ENCODE results near the gene TMEM267. TPM values are rescaled to one million over a fixed set of nuclear protein-coding genes. Genes with fewer than 3 reads are reported as not detected.

TMEM267 gene
- total RNA-seq, 3 donors from 2014 or later (not counting 1 experiment from before 2014, with no cell fraction given) = 7.2 to 12.8 (median 8.8) TPM

GRCh38 chr5:43497311-43498104 lies 13.8 kb upstream of the TMEM267 start:
- no peak for TF ChIP-seq CTCF (IDR thresholded peaks at IDR 0.05)
- Mint-ChIP-seq H3K36me3 (no peaks in the 10 kb centered on the region), H3K27ac (no peak overlapping the region), H3K9me3 (no peaks in the 10 kb centered on the region), H3K4me3 (no peak overlapping the region), H3K4me1 (no peaks in the 10 kb centered on the region), H3K27me3 (ENCODE audit: low read depth in 2 of 2) (no peaks in the 10 kb centered on the region)
- Histone ChIP-seq H3K9me3 (ENCODE audit: control insufficient read depth, insufficient read depth, low read length) (no peaks in the 10 kb centered on the region), H3K27me3 (ENCODE audit: control insufficient read depth, insufficient read depth, low read length) (no peaks in the 10 kb centered on the region), H3K4me1 (ENCODE audit: control insufficient read depth, insufficient read depth, low read length) (no peaks in the 10 kb centered on the region), H3K36me3 (ENCODE audit: control insufficient read depth, insufficient read depth, low read length) (no peaks in the 10 kb centered on the region), H3K27ac (ENCODE audit: low read length) (no peak overlapping the region), H3K4me3 (ENCODE audit: low read length) (no peak overlapping the region)
- 85% methylated on average over 5 of the region's 5 CpGs for WGBS (ENCODE audit: insufficient coverage)
- ATAC-seq = no peak
- intact Hi-C loops (cut with micrococcal nuclease) = no loop called here
- no peak for DNase-seq

GRCh38 chr5:43491326-43491725 lies 7.7 kb upstream of the TMEM267 start:
- H3K4me3 ChIP-seq (ENCODE audit: low read length) = no peak overlapping the region
- ATAC-seq (no peak), DNase-seq (no peak)
- Mint-ChIP-seq H3K27ac (no peak overlapping the region), H3K9me3 (no peaks in the 10 kb centered on the region), H3K27me3 (ENCODE audit: low read depth in 2 of 2) (no peaks in the 10 kb centered on the region), H3K4me1 (no peaks in the 10 kb centered on the region), H3K4me3 (no peak overlapping the region), H3K36me3 (no peaks in the 10 kb centered on the region)
- H3K27me3 ChIP-seq (ENCODE audit: control insufficient read depth, insufficient read depth, low read length) = no peaks in the 10 kb centered on the region
- H3K36me3 ChIP-seq (ENCODE audit: control insufficient read depth, insufficient read depth, low read length) = peaks cover 11% of the 10 kb centered on the region
- no CpG with 5 or more reads among the region's 1 CpG for WGBS (ENCODE audit: insufficient coverage)
- intact Hi-C loops (cut with micrococcal nuclease) = no loop called here
- no peak for TF ChIP-seq CTCF (IDR thresholded peaks at IDR 0.05)
- no peak overlapping the region for H3K27ac ChIP-seq (ENCODE audit: low read length)
- no peaks in the 10 kb centered on the region for H3K4me1 ChIP-seq (ENCODE audit: control insufficient read depth, insufficient read depth, low read length)
- no peaks in the 10 kb centered on the region for H3K9me3 ChIP-seq (ENCODE audit: control insufficient read depth, insufficient read depth, low read length)

- no peaks in the 10 kb centered on the region for H3K9me3 ChIP-seq (ENCODE audit: control insufficient read depth, insufficient read depth, low read length)
- no peak for TF ChIP-seq CTCF (IDR thresholded peaks at IDR 0.05)
- DNase-seq (no peak), ATAC-seq (no peak)
- H3K9me3 Mint-ChIP-seq = no peaks in the 10 kb centered on the region
- peaks cover 11% of the 10 kb centered on the region for H3K4me1 ChIP-seq (ENCODE audit: control insufficient read depth, insufficient read depth, low read length)
- H3K4me3 Mint-ChIP-seq = no peak overlapping the region
- H3K36me3 ChIP-seq (ENCODE audit: control insufficient read depth, insufficient read depth, low read length) = peaks cover 11% of the 10 kb centered on the region
- 83% methylated on average over 1 of the region's 3 CpGs for WGBS (ENCODE audit: insufficient coverage)
- H3K27ac Mint-ChIP-seq = peak overlapping the region in 1 of 2 donors; percentile 99
- H3K27me3 ChIP-seq (ENCODE audit: control insufficient read depth, insufficient read depth, low read length) = no peaks in the 10 kb centered on the region
- intact Hi-C loops (cut with micrococcal nuclease) = loop anchor here (10.0 kb wide), 1 partner anchor 492 kb away; no protein-coding TSS in a partner anchor
- no peaks in the 10 kb centered on the region for H3K36me3 Mint-ChIP-seq
- peaks cover 34 to 35% of the 10 kb centered on the region in 2 donors for H3K4me1 Mint-ChIP-seq
- no peaks in the 10 kb centered on the region for H3K27me3 Mint-ChIP-seq (ENCODE audit: low read depth in 2 of 2)
- no peak overlapping the region for H3K27ac ChIP-seq (ENCODE audit: low read length)
- H3K4me3 ChIP-seq (ENCODE audit: low read length) = no peak overlapping the region
Observed at GRCh38 chr5:43486353-43486752, 2.7 kb upstream of the TMEM267 start.

Data from natural killer cell (primary cell).